ENCODE measurements around the gene ATXN1.

DNA sequence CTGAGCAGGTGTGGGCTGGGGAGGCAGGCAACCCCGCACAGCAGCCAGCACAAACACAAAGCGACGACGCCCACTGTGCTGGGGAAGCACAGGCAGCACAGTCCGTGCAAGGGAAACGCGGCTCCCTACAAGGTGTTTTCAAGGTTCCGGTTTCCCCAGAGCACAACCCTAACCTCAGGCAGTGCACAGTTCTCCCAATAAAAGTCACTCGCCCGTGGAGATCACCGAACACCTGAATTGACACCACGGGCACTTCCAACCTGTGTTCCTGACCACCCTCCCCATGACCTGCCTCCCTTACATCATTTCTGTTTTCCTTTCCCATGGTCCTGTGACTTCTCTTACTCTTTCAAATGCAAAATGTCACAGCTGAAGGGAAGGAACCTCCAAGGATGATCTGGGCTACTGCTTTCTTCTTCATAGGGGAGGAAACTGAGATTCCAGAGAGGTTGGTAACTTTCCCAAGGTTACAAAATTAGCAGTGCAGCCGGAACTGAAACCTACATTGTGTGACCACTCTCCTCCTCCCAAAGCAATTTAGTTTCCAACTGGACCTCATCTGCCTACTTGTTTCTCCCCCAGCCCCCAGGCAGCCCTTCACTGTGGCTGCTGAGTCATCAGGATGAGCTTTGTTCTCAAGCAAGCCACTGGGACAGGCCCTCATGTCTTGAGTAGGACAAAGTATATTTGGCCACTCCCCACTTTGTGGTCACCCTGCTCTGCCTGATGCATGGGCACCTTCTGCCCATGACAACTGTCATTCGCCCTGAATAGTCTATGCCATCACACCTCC lies 125.3 kb downstream of the ATXN1 start:
- TF ChIP-seq, protein P1, sequence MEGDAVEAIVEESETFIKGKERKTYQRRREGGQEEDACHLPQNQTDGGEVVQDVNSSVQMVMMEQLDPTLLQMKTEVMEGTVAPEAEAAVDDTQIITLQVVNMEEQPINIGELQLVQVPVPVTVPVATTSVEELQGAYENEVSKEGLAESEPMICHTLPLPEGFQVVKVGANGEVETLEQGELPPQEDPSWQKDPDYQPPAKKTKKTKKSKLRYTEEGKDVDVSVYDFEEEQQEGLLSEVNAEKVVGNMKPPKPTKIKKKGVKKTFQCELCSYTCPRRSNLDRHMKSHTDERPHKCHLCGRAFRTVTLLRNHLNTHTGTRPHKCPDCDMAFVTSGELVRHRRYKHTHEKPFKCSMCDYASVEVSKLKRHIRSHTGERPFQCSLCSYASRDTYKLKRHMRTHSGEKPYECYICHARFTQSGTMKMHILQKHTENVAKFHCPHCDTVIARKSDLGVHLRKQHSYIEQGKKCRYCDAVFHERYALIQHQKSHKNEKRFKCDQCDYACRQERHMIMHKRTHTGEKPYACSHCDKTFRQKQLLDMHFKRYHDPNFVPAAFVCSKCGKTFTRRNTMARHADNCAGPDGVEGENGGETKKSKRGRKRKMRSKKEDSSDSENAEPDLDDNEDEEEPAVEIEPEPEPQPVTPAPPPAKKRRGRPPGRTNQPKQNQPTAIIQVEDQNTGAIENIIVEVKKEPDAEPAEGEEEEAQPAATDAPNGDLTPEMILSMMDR (conservative IDR thresholded peaks at IDR 0.05; ENCODE audit: low read length): no peak
- no peak for TF ChIP-seq EZH2phosphoT487 (IDR thresholded peaks at IDR 0.05; ENCODE audit: borderline replicate concordance)

Data from Loucy (cell line).